Measurements from ENCODE around the gene CBX8.
A peak's percentile ranks its signal among the peaks of the same experiment; 100 is the strongest.
"Not testable (repeated sequence)": the region's sequence is repeated elsewhere in the genome, so short reads cannot be mapped to it uniquely, and the experiment has no call there.

CBX8 gene

GRCh38 chr17:79777120-79777893, 19.6 kb downstream of the CBX8 start:
- peak; percentile 79 for DNase-seq

DNA sequence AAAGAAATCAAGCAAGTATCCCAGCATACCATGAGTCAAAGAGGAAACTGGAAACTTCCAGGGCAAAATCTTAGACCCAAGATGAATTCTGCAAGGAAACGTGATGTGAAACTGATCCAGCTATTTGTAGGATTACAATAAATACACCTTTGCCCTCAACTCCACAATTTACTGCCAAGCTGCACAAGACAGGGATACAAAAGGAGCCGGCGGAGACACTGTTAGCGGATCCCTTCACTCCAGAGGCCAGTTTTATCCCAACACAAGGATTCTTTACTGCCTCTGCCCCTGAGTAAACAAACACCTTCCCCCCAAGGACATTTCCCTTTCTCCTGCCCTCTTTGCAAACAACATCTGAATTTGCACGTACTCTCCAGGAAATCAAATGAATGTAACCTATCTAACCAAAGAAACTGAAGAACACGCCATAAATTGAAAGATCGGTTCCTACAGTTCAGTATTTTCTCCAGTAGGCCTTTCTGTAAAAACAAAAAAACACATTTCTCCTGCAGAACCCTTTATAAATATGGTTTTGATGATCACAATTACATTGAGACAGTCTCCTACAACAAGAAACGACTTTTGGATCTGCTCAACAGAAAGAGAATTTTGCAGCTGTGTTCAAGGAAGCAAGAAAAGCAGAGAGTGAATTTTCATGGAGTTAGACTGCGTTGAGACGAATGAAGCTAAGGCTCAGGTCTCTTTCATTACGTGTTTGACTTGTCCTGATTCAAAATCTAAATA, 20.3 kb downstream of the CBX8 start:
- DNase-seq: peak; percentile 44

DNA sequence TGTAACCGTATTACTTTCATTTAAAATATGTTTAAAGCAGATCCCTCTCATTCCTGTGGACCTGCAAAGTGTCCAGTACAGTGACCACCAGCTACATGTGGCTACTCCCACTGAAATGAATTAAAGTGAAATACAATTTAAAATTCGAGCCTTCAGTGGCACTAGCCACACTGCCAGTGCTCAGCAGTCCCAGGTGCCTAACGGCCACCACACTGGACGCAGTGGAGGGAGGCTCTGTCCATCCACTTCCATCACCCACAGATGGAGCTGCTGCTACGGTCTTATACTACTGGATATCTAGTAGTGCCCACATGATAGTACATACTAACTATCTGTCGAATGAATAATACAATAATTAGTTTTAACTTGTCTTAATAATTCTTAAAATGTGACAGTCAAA, 21.2 kb downstream of the CBX8 start:
- DNase-seq: peak; percentile 40

GRCh38 chr17:79774561-79774975, 22.3 kb downstream of the CBX8 start:
- no peak for DNase-seq

- DNase-seq: not testable (repeated sequence)
These were observed 24.2 kb downstream of the CBX8 start for GRCh38 chr17:79772726-79773125.

GRCh38 chr17:79771276-79771675, 25.6 kb downstream of the CBX8 start:
- DNase-seq: no peak

GRCh38 chr17:79769570-79770506, 27.0 kb downstream of the CBX8 start:
- DNase-seq: no peak

DNA sequence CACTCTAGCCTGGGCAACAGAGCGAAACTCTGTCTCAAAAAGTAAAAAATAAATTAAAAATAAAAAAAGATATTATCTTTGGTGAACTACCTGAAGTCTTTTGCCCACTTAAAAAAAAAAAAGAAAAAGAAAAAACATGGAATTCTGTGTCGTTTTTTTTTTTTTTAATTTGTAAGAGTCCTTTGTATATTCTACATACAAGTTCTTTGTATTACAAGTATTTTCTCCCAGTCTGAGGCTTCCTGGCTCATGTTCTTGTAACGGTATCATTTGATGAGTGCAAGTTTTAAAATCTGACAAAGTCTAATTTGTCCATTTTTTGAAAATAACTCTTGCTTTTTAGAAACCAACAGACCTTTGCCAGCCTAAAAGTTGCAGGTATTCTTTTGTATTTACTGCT, 31.2 kb downstream of the CBX8 start:
- no peak for DNase-seq

DNA sequence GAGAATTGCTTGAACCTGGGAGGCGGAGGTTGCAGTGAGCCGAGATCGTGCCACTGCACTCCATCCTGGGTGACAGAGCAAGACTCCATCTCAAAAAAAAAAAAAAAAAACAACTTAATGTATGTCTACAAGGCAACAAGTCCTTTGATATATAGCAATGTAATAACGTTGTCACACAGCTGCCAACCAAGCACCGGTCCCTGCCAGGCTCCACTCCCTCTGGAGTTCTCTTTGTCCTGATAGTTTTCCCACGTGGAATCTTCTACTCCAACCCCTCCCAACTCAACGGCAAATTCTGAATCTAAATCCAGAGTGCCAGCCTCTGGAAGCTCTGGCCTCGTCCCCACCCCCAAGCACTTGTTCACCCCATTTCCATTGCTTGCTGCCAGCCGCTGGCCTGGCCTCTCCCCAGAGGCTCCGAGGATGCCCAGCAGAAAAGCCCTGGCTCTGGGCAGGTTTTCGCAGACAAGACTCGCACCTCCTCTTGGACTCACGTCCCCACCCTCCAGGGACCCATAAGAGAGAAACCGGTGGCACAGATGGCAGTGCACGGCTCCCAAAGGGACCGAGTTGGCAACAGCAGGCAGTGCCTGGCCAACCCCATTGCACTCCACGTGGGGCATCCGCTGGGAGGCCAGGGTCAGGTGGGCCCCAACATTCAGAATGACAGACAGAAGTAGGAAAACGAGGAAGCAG, 34.8 kb downstream of the CBX8 start:
- DNase-seq: no peak

DNA sequence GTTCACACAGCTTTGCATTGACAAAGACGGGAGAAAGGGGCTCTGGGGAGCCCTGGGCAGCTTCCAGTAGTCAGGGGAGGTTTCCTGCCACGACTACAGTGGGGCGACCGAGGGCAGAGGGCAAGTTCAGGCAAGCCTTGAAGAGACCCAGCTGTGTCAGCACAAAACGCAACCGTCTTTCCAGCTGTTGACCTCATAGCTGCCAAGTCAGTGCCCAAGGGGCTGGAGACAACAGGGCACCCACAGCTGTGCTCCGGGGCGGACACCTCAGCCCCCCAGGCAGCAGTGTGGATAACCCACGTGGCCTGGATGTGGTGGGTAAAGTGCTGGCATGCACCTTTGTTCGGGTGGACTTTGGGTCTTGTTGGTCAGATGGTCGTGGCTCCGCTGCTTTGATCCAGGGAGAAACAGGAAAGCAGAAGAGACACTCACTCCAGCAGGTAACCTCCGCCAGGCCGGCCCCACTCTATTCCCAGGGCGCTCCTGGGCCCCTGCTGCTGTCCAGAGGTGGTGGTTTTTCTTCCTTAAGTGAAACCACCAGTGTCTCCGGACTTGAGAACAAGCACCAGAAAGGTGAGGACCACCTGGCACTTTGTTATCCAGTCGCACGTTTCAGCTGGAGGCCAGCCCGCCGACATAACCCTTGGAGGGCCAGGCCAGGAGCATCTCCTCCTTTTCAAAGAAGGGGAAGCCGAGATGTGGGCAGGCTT, 36.5 kb downstream of the CBX8 start:
- DNase-seq: no peak

GRCh38 chr17:79758271-79758670, 38.6 kb downstream of the CBX8 start:
- no peak for DNase-seq

GRCh38 chr17:79757140-79757745, 39.6 kb downstream of the CBX8 start:
- no peak for DNase-seq

GRCh38 chr17:79755591-79755990, 41.3 kb downstream of the CBX8 start:
- DNase-seq: no peak

- DNase-seq: not testable (repeated sequence)
These were observed 42.0 kb downstream of the CBX8 start for GRCh38 chr17:79754903-79755302.

- no peak for DNase-seq
These were observed 42.5 kb downstream of the CBX8 start for GRCh38 chr17:79754370-79754769.

GRCh38 chr17:79752175-79752574, 44.7 kb downstream of the CBX8 start:
- no peak for DNase-seq

- no peak for DNase-seq
These were observed 46.0 kb downstream of the CBX8 start for GRCh38 chr17:79750650-79751545.

- no peak for DNase-seq
These were observed 46.9 kb downstream of the CBX8 start for GRCh38 chr17:79749958-79750357.

DNA sequence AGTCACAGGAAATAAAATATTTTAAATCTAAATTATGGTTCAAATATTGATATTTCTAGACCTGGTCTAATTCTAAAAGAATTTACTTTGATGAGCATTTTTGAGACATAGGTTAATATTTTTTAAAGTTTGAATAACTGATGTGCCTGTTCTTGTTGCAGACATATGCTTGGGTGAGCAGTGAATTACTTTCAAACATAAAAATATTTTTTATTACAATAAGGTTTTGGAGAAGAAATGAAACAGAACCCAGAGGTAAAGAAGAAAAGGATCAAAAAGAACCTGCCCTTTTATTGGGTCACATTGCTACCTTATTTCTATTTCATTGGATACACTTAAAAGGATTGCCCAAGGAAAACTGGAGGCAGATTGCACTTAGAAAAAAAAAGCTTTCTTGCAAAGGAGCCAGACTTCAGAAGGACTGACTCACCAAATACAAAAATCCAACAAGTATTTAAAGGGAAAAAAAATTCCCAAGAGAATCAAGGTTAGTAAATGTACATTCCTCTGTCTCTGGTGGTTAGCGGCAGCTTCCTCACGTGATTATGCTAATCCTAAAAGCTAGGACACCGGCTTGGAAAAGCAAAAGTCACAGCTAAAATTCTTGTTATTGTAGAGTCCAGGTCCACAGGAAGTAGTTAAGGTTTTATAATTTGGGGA, 47.6 kb downstream of the CBX8 start:
- no peak for DNase-seq
